Endothelial cell of umbilical vein (primary cell): ENCODE data around the gene FBXO7.

Experiments
- CTCF ChIP-seq, 2 donors: IDR thresholded peaks; 1 replicate in 1 of 2; 2 replicates in 1 of 2; pipeline ENCODE4 v1.5.1; 2011; ENCODE audit warnings: low read length in 2 of 2, mild to moderate bottlenecking in 2 of 2, moderate library complexity in 2 of 2, control low read depth in 1 of 2, inconsistent platforms in 1 of 2, low read depth in 1 of 2; ENCODE audit not compliant: insufficient read depth in 1 of 2; ENCODE audit errors: extremely low read depth in 1 of 2
- EZH2 ChIP-seq: IDR thresholded peaks from 2 replicates; pipeline ENCODE4 v1.6.1; 2012; ENCODE audit warnings: borderline replicate concordance, low read depth, mild to moderate bottlenecking, moderate library complexity, low read length, inconsistent platforms; ENCODE audit not compliant: severe bottlenecking
- JUN ChIP-seq: IDR thresholded peaks from 2 replicates; pipeline ENCODE4 v1.6.1; 2011; ENCODE audit warnings: borderline replicate concordance, low read depth; ENCODE audit not compliant: insufficient read length, insufficient read depth
- MAX ChIP-seq: IDR thresholded peaks from 2 replicates; pipeline ENCODE4 v1.6.1; 2011; ENCODE audit not compliant: insufficient read depth, insufficient read length
- POLR2A ChIP-seq: IDR thresholded peaks from 2 replicates; pipeline ENCODE4 v1.6.1; 2012; ENCODE audit warnings: low read depth, mild to moderate bottlenecking, control low read depth, low read length
- POLR2AphosphoS5 ChIP-seq: IDR thresholded peaks from 2 replicates; pipeline ENCODE4 v1.6.1; 2012; ENCODE audit warnings: low read depth, mild to moderate bottlenecking, control low read depth, low read length, moderate library complexity; ENCODE audit not compliant: insufficient read depth

- TF ChIP-seq CTCF (IDR thresholded peaks at IDR 0.05; ENCODE audit: extremely low read depth in 1 of 2, insufficient read depth in 1 of 2, low read depth in 1 of 2, low read length in 2 of 2): no peak
- TF ChIP-seq POLR2A: no peak
- no peak for TF ChIP-seq EZH2
- no peak for TF ChIP-seq MAX
- TF ChIP-seq JUN: no peak
- TF ChIP-seq POLR2AphosphoS5: no peak
Measured at GRCh38 chr22:32457031-32457430, 17.6 kb upstream of the FBXO7 start.
